Measurements from ENCODE around the gene THADA.
"Not testable (repeated sequence)": the region's sequence is repeated elsewhere in the genome, so short reads cannot be mapped to it uniquely, and the experiment has no call there.

The THADA gene

GRCh38 chr2:43201497-43201896, 394.3 kb downstream of the THADA start:
- in situ Hi-C loops (cut with MboI; ENCODE audit: low sequenced_read_pairs), result no loop called here

GRCh38 chr2:43201016-43201415, 394.8 kb downstream of the THADA start:
- in situ Hi-C loops (cut with MboI; ENCODE audit: low sequenced_read_pairs), result no loop called here

GRCh38 chr2:43199492-43200488, 396.0 kb downstream of the THADA start:
- in situ Hi-C loops (cut with MboI; ENCODE audit: low sequenced_read_pairs), result no loop called here

GRCh38 chr2:43198263-43198662, 397.6 kb downstream of the THADA start:
- in situ Hi-C loops (cut with MboI; ENCODE audit: low sequenced_read_pairs), result no loop called here

GRCh38 chr2:43197588-43197896, 398.3 kb downstream of the THADA start:
- in situ Hi-C loops (cut with MboI; ENCODE audit: low sequenced_read_pairs), result no loop called here

- in situ Hi-C loops (cut with MboI; ENCODE audit: low sequenced_read_pairs), result no loop called here
Observed at GRCh38 chr2:43196768-43197587, 398.9 kb downstream of the THADA start.

- in situ Hi-C loops (cut with MboI; ENCODE audit: low sequenced_read_pairs), result no loop called here
Observed at GRCh38 chr2:43194121-43194869, 401.5 kb downstream of the THADA start.

- in situ Hi-C loops (cut with MboI; ENCODE audit: low sequenced_read_pairs), result no loop called here
Observed at GRCh38 chr2:43193652-43194120, 402.2 kb downstream of the THADA start.

GRCh38 chr2:43192744-43193651, 402.8 kb downstream of the THADA start:
- in situ Hi-C loops (cut with MboI; ENCODE audit: low sequenced_read_pairs), result no loop called here

GRCh38 chr2:43191947-43192516, 403.8 kb downstream of the THADA start:
- in situ Hi-C loops (cut with MboI; ENCODE audit: low sequenced_read_pairs), result no loop called here

- in situ Hi-C loops (cut with MboI; ENCODE audit: low sequenced_read_pairs), result no loop called here
Observed at GRCh38 chr2:43190311-43191052, 405.4 kb downstream of the THADA start.

- in situ Hi-C loops (cut with MboI; ENCODE audit: low sequenced_read_pairs), result not testable (repeated sequence)
Observed at GRCh38 chr2:43189861-43190260, 406.0 kb downstream of the THADA start.

- in situ Hi-C loops (cut with MboI; ENCODE audit: low sequenced_read_pairs), result no loop called here
Observed at GRCh38 chr2:43188561-43189386, 407.1 kb downstream of the THADA start.

GRCh38 chr2:43186679-43187374, 409.0 kb downstream of the THADA start:
- in situ Hi-C loops (cut with MboI; ENCODE audit: low sequenced_read_pairs), result no loop called here

GRCh38 chr2:43186321-43186678, 409.5 kb downstream of the THADA start:
- in situ Hi-C loops (cut with MboI; ENCODE audit: low sequenced_read_pairs), result no loop called here

GRCh38 chr2:43185146-43185545, 410.7 kb downstream of the THADA start:
- in situ Hi-C loops (cut with MboI; ENCODE audit: low sequenced_read_pairs), result no loop called here

GRCh38 chr2:43184339-43184895, 411.4 kb downstream of the THADA start:
- in situ Hi-C loops (cut with MboI; ENCODE audit: low sequenced_read_pairs), result no loop called here
